Fibroblast of mammary gland (primary cell): ENCODE results near the gene SHANK1.

Experiments
- DNase-seq: peaks from one replicate; pipeline ENCODE4 v3.0.0-alpha.2; 2010; ENCODE audit warnings: low read depth
- H3K4me3 ChIP-seq: 2 replicates; pipeline ENCODE4 v1.5.1; 2011; ENCODE audit warnings: low read depth, mild to moderate bottlenecking, low read length, moderate library complexity; ENCODE audit not compliant: control insufficient read depth
- CTCF ChIP-seq: conservative IDR thresholded peaks from 2 replicates; pipeline ENCODE4 v1.5.1; 2011; ENCODE audit warnings: low read depth, low read length, inconsistent platforms; ENCODE audit not compliant: control insufficient read depth, insufficient read depth

SHANK1 gene

DNA sequence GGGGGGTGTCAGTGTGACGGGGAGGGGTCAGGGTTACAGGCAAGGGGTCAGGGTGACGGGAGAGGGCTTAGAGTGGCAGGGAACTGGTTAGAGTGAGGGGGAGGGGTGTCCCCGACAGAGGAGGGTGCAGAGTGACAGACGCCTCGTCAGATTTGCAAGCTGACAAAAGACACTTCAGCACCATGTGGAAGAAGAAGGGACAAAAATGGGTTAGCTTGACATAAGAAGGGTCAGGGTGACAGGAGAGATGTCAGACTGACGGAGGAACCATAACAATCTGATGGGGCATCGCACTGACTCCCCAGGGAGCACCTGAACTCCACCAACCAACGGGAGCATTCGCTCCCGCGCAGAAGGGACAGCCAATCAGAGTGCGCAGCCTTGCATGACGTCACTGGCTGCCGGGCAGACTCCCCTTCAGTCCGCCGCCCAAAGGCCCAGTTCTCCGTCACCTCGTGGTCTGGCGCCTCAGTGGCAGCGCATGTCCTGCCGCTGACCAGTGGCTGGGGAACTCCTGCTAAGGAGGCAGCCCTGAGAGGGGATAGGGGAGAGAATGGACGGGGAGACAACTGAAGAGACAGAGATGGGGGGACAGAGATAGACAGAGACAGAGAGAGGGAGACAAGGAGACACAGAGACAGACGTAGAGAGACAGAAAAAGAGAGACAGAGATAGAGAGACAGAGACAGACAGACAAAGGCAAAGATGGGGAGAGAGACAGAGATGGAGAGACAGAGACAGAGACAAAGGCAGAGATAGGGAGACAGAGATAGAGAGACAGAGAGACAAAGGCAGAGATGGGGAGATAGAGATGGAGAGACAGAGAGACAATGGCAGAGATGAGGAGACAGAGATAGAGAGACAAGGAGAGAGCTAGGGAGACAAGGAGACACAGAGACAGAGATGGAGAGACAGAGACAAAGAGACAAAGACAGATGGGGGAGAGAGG lies 40.2 kb downstream of the SHANK1 start:
- TF ChIP-seq CTCF, result no peak
- no peak overlapping the region for H3K4me3 ChIP-seq
- DNase-seq, result peak; percentile 73

GRCh38 chr19:50678323-50678722 lies 41.3 kb downstream of the SHANK1 start:
- no peak for TF ChIP-seq CTCF
- DNase-seq, result no peak
- no peak overlapping the region for H3K4me3 ChIP-seq

DNA sequence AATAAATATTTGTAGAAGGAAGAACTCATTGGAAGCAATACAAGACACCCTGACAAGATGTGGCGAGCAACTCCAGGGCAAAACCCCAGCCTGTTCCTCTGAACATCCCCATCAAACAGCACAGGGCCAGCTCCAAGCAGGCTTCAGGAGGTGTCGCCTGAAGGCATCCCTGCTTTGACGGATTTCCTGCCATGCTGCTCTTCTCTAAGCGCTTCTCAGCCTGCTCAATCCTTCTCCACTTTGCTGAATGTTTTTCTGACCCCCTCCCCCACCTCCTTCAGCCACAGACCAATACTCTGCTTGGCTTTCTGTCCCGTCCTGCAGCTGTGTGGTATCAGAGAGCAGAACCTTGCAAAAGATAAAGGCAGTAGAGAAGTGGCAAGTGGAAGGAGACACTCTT lies 42.0 kb downstream of the SHANK1 start:
- no peak for DNase-seq
- H3K4me3 ChIP-seq, result no peak overlapping the region

DNA sequence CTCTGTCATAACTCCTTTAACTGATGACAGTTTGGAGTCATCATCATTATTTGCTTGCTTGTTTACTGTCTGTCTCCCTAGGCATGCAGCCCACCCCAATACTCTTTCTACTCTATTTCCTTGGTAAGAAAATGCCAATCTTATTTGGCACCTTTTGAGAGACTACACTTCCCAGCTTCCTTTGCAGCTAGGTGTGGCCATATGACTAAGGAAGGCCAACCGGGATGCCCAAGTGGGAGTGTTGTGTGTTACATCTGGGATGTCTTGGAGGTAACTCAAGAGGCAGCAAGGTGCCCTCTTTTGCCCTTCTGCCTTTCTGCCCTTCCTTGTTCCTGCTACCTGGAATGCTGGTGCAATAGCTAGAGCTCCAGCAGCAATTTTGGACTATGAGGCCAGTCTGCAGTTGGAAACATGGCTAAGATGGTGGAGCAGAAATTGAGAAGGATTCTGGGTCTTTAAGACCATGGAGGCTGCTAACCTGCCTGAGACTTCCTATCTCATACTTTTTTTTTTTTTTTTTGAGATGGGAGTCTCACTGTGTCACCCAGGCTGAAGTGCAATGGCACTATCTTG lies 42.9 kb downstream of the SHANK1 start:
- TF ChIP-seq CTCF, result no peak
- H3K4me3 ChIP-seq, result no peak overlapping the region
- no peak for DNase-seq

More for the DNA sequence above, 42.0 kb downstream of the SHANK1 start:
- TF ChIP-seq CTCF, result no peak

GRCh38 chr19:50673118-50673517 lies 46.5 kb downstream of the SHANK1 start:
- TF ChIP-seq CTCF, result no peak
- DNase-seq, result no peak
- H3K4me3 ChIP-seq, result no peak overlapping the region

DNA sequence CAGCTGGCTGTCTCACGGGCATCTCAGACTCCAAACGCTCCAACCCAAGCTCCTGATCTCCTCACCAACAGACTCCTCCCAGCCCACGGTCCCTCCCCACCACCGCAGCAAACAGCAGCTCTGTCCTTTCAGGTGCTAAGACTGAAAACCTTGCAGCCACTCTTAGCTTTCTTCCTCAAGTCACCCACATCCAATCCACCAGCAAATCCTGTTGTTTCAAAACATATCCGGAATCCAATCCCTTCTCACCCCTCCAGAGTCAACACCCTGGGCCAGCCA lies 49.6 kb downstream of the SHANK1 start:
- no peak overlapping the region for H3K4me3 ChIP-seq
- no peak for TF ChIP-seq CTCF
- DNase-seq, result no peak
